ENCODE results near the gene POLR2A.

- no peak for TF ChIP-seq POLR2A (IDR thresholded peaks at IDR 0.05)
- no peak for TF ChIP-seq CTCF (IDR thresholded peaks at IDR 0.05)
Observed at GRCh38 chr17:7443499-7444485, 40.4 kb upstream of the POLR2A start.

All from right lobe of liver (tissue), 4 donors.